GM19043 (cell line): ENCODE results near the gene HES2.
"Not testable (repeated sequence)": the region's sequence is repeated elsewhere in the genome, so short reads cannot be mapped to it uniquely, and the experiment has no call there.

Experiments
- ATAC-seq: cut with Tn5 transposase; IDR thresholded peaks from one replicate; pipeline ENCODE4 v1.9.1; 2021; ENCODE audit warnings: low read depth; ENCODE audit not compliant: unreplicated experiment

HES2 gene

GRCh38 chr1:6437012-6437700, 17.4 kb upstream of the HES2 start:
- ATAC-seq = not testable (repeated sequence)

GRCh38 chr1:6436277-6436676, 16.6 kb upstream of the HES2 start:
- ATAC-seq = not testable (repeated sequence)

DNA sequence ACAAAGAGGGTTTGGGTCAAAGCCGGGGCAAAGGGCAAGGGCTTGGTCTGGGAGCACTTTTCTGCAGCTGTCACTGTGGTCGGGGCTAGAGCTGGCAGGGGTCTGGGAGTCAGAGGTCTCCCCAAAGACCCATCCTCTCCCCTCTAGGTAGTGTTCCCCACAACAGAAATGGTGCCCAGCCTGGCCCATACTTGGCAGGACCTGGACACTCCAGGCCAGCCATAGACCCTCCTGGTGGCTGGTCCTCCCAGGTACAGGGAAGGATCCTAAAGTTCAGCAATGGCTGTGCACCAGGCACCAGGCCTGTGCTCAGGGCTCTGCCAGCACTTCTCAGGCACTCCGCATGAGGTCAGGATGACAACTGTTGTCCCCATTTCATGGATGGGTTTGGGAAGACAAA, 15.8 kb upstream of the HES2 start:
- no peak for ATAC-seq

DNA sequence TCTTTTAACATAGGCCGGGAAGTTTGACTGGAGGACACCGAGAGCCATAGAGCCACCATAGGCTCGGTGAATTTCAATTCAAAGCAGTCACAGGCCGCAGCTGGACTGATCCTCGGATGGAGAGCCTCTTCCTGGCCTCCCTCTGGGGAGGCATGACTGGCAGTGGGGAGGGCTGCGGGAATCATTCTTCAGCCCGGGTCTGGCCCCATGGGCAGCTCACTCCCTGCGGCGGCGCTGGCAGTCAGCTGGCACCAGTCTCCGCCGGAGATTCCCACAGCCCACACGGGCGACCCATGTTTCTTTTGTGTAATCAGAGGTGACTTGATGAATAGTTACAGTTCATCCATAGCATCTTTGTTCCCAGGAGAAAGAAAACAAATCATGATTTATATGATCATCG, 15.4 kb upstream of the HES2 start:
- ATAC-seq = no peak

GRCh38 chr1:6434186-6434585, 14.5 kb upstream of the HES2 start:
- no peak for ATAC-seq

DNA sequence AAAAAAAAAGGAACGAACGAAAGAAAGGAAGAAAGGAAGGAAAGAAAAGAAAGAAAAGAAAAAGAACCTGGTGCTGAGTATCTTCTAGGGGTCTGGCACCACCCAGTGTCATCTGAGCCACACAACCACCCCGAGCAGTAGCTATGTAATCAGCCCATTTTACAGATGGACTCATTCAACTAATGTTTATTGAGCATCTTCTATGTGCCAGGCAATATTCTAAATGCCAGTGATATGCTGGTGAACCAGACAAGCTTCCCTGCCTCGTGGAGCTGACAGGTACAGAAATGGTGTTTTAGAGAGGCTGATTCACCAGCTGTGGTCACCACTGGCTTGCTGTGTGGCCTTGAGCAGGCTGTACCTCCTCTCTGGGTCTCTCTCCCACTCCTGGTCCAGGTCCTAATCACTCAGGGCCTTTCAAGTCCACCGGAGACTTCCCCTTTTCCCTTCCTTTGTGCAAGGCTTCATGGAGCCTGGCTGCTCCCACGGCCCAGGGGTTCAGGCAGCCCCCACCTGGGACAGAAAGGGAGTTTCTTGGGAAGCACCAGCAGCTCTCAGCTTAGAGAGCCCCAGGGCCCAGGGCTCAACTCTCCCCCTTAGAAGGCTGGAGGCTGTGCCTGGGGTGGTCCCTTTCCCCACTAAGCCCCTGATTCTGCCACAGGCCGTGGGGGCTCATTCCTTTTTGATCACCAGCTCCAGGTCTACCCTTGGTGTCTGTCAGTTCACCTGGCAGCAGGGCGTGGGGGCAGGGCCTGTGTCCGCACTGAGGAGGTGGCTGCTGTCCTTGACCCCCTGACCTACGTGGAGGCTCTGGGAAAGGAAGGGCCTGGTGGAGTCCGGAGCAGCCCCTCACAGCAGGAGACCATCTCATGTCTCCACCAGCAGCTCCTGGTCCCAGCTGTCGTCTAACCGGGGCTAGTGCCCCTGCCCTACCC, 12.2 kb upstream of the HES2 start:
- ATAC-seq = not testable (repeated sequence)

- ATAC-seq = not testable (repeated sequence)
Measured at GRCh38 chr1:6429660-6430411, 10.1 kb upstream of the HES2 start.

DNA sequence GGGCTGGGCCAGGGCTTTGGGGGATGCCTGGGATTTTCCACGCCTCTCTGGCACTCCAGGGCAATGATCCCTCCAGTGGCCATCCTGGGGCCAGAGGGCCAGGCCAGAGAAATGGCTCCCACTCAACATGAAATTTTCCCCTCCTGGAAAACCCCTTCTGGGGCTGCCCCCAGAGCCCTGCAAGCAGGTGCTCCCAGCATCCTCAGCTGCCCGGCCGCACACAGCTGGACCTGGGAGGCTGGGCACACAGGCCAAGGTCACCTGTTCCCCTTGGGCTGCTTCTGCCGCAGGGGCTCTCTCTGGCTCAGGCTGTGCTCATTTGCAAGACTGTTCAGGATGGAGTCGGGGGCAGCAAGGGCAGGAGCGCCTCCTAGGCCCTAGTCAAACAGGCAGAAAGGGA, 8.7 kb upstream of the HES2 start:
- ATAC-seq = not testable (repeated sequence)

- ATAC-seq = no peak
Measured at GRCh38 chr1:6427441-6428390, 8.0 kb upstream of the HES2 start.

- no peak for ATAC-seq
Measured at GRCh38 chr1:6426972-6427350, 7.2 kb upstream of the HES2 start.

- no peak for ATAC-seq
Measured at GRCh38 chr1:6426277-6426971, 6.7 kb upstream of the HES2 start.

GRCh38 chr1:6425658-6426057, 5.9 kb upstream of the HES2 start:
- ATAC-seq = no peak

GRCh38 chr1:6424619-6425593, 5.2 kb upstream of the HES2 start, which contains the start of gene ESPN:
Gene ESPN (plus strand): TSS chr1:6424776. CDS start chr1:6424956, 180 bp downstream.
- no peak for ATAC-seq

GRCh38 chr1:6424000-6424565, 4.4 kb upstream of the HES2 start:
- no peak for ATAC-seq

DNA sequence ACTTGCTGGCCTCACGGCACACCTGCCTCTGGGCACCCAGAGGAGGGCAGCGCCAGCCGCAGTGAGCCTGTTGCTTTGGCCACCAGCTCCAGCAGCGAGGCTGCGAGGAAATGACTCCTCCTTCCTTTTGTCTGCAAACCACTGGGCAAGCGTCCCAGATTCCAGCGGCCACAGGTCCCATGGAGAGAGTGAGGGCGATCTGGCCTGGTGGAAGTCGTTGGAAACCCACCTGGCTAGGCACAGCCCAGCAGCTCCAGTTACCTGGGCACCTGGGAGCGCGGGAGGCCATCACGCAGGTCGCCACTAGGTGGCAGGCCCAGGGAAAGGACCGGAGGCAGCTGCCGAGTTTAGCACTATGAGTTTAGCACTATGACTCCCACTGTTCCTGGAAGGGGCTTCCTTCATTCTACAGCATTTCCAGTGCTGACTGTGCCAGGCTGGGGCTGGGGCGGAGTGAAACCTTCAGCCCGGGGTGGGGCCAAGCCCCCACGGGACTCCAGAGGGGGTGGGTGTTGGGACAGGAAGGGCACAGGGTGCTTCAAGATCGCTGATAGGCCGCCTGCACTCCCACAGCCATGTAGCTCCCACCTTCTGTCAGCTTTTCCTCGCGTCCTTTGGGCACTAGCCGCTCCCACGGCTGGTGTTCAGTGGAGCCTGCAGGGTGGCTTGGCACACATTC, 3.7 kb upstream of the HES2 start:
- no peak for ATAC-seq

DNA sequence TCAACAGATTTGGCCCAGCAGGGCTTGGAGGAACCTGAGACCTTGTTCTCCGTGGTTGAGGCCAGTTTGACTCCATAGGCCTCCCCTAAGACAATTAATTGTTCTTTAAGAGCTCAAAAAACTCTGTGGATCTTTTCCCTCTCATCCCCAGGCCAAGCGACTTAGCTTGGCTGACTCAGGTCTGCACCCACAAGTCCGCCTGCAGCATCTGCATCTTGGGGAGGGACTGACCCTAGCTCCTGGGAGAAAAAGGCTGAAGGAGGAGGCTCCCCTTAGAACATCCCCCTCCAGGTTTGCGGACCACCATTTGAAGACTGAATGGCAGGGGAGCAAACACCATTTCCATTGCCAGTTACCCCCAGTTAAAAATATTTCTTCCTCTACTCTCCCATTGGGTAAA, 1.5 kb upstream of the HES2 start:
- no peak for ATAC-seq

GRCh38 chr1:6420454-6421042, 829 bp upstream of the HES2 start:
- ATAC-seq = no peak
